H1 (cell line): ENCODE results near the gene HMGN2. TPM values are rescaled to one million over a fixed set of nuclear protein-coding genes. Genes with fewer than 3 reads are reported as not detected.
A peak's percentile ranks its signal among the peaks of the same experiment; 100 is the strongest.

ENCODE experiments used
- BCL11A ChIP-seq, 2 experiments: IDR thresholded peaks; one replicate each; pipeline ENCODE4 v1.6.1; 2011; ENCODE audit warnings: low read depth in 2 of 2, low read length in 2 of 2, mild to moderate bottlenecking in 2 of 2
- CBX5 ChIP-seq: fragments of 300-800, 300-1000 bp; sonication (generic); IDR thresholded peaks from 2 replicates; pipeline ENCODE4 v1.7.1; 2016; ENCODE audit warnings: antibody characterized with exemption, low read length, low read depth
- CBX8 ChIP-seq: fragments of 300-800, 300-1000 bp; sonication (generic); IDR thresholded peaks from 2 replicates; pipeline ENCODE4 v1.7.1; 2016; ENCODE audit warnings: low read depth, low read length, borderline replicate concordance
- CEBPB ChIP-seq: IDR thresholded peaks from 2 replicates; pipeline ENCODE4 v1.6.1; 2012; ENCODE audit warnings: low read depth, low read length
- CHD2 ChIP-seq: IDR thresholded peaks from 2 replicates; pipeline ENCODE4 v1.6.1; 2012; ENCODE audit warnings: low read length, improper control_type of control experiment
- CTBP2 ChIP-seq: IDR thresholded peaks from 2 replicates; pipeline ENCODE4 v1.7.0; 2011; ENCODE audit warnings: borderline replicate concordance, mild to moderate bottlenecking, moderate library complexity, mixed read lengths, low read length; ENCODE audit not compliant: insufficient read depth, insufficient read length
- EZH2 ChIP-seq: fragments of 200-600 bp; sonication (generic); IDR thresholded peaks from 2 replicates; pipeline ENCODE4 v1.7.1; 2012; ENCODE audit warnings: low read depth, mild to moderate bottlenecking, moderate library complexity, low read length, inconsistent platforms; ENCODE audit not compliant: severe bottlenecking
- GABPA ChIP-seq: IDR thresholded peaks from 2 replicates; pipeline ENCODE4 v1.6.1; 2011; ENCODE audit warnings: mild to moderate bottlenecking, low read length, moderate library complexity, borderline replicate concordance; ENCODE audit not compliant: insufficient read depth
- GTF2F1 ChIP-seq: IDR thresholded peaks from 2 replicates; pipeline ENCODE4 v1.6.1; 2012; ENCODE audit warnings: low read depth, low read length, improper control_type of control experiment, borderline replicate concordance
- HDAC2 ChIP-seq, 2 experiments: fragments of 300-600 bp in 1 of 2; sonication (generic) in 1 of 2; IDR thresholded peaks; 2 replicates each; pipeline ENCODE4 v1.6.1; 2011 to 2012; ENCODE audit warnings: low read depth in 2 of 2, low read length in 2 of 2, mild to moderate bottlenecking in 2 of 2, moderate library complexity in 2 of 2, borderline replicate concordance in 1 of 2, inconsistent platforms in 1 of 2
- HDAC6 ChIP-seq: IDR thresholded peaks from one replicate; pipeline ENCODE4 v1.7.1; 2012; ENCODE audit warnings: low read depth, mild to moderate bottlenecking, inconsistent platforms, low read length, moderate library complexity
- KDM1A ChIP-seq: fragments of 200-600, 300-600 bp; sonication (generic); IDR thresholded peaks from 2 replicates; pipeline ENCODE4 v1.7.1; 2016; ENCODE audit warnings: mild to moderate bottlenecking, low read length, borderline replicate concordance
- KDM4A ChIP-seq: IDR thresholded peaks from one replicate; pipeline ENCODE4 v1.7.1; 2012; ENCODE audit warnings: low read depth, mild to moderate bottlenecking, moderate library complexity, low read length, inconsistent platforms; ENCODE audit not compliant: severe bottlenecking
- MAFK ChIP-seq: IDR thresholded peaks from 2 replicates; pipeline ENCODE4 v1.6.1; 2012; ENCODE audit warnings: low read depth, mild to moderate bottlenecking, improper control_type of control experiment, low read length
- PHF8 ChIP-seq: fragments of 200-600 bp; sonication (generic); conservative IDR thresholded peaks from 2 replicates; pipeline ENCODE4 v1.7.1; 2012; ENCODE audit warnings: low read depth, mild to moderate bottlenecking, inconsistent platforms, low read length, moderate library complexity
- POLR2A ChIP-seq, 2 experiments: IDR thresholded peaks; 1 replicate in 1 of 2; 2 replicates in 1 of 2; pipeline ENCODE4 v1.6.1; 2011; ENCODE audit warnings: low read depth in 2 of 2, low read length in 2 of 2, mild to moderate bottlenecking in 2 of 2; ENCODE audit errors: control extremely low read depth in 1 of 2
- RXRA ChIP-seq: IDR thresholded peaks from 2 replicates; pipeline ENCODE4 v1.6.1; 2011; ENCODE audit warnings: low read depth, mild to moderate bottlenecking, low read length, moderate library complexity; ENCODE audit not compliant: insufficient read depth
- SRF ChIP-seq: IDR thresholded peaks from 2 replicates; pipeline ENCODE4 v1.6.1; 2011; ENCODE audit warnings: mild to moderate bottlenecking, low read depth, low read length, moderate library complexity
- SUZ12 ChIP-seq: fragments of 200-600 bp; sonication (generic); IDR thresholded peaks from 2 replicates; pipeline ENCODE4 v1.6.1; 2012; ENCODE audit warnings: mild to moderate bottlenecking, inconsistent platforms, low read length, moderate library complexity, mixed read lengths
- TCF12 ChIP-seq: IDR thresholded peaks from 2 replicates; pipeline ENCODE4 v1.6.1; 2011; ENCODE audit warnings: low read depth, mild to moderate bottlenecking, low read length
- YY1 ChIP-seq: IDR thresholded peaks from 2 replicates; pipeline ENCODE4 v1.6.1; 2011; ENCODE audit warnings: low read depth, mild to moderate bottlenecking, low read length
- ZNF274 ChIP-seq: IDR thresholded peaks from 2 replicates; pipeline ENCODE4 v1.7.0; 2012; ENCODE audit warnings: low read length, borderline replicate concordance; ENCODE audit errors: extremely low read depth
- polyA plus RNA-seq, 7 experiments: library from polyadenylated mRNA; depleted of rRNA in 3 of 7; stranded (reverse) in 5 of 7; unstranded in 2 of 7; fragments of >200 nt in 5 of 7; fragments of 200-250 nt in 2 of 7; gene quantifications; 1 replicate in 5 of 7; 2 replicates in 1 of 7; 4 replicates in 1 of 7; pipeline versions ENCODE4 v1.2.1 to v1.2.3, GENCODE V29; 2011 to 2013; ENCODE audit warnings: missing spikeins in 2 of 7, mixed read lengths in 2 of 7
- total RNA-seq: library from RNA; stranded (reverse); fragmentation: NEBNext Ultra II Directional; extraction: Animal tissue kit (Norgen Biotek cat#: 25700); gene quantifications from 2 replicates; pipeline ENCODE4 v1.2.1, GENCODE V29; 2021
- TF ChIP-seq, protein P1 (sequence below): IDR thresholded peaks from 2 replicates; pipeline ENCODE4 v1.6.1; 2011; ENCODE audit warnings: low read depth, mild to moderate bottlenecking, low read length; ENCODE audit not compliant: insufficient read depth
- TF ChIP-seq, protein P2 (sequence below): IDR thresholded peaks from 2 replicates; pipeline ENCODE4 v1.6.1; 2012; ENCODE audit warnings: inconsistent platforms

Gene HMGN2
- total and polyA plus RNA-seq, 2 of the 8 experiments (the other 6 are each of a cell fraction or from before 2014, with no cell fraction given), result 254 to 453 TPM

- TF ChIP-seq YY1, result no peak
- TF ChIP-seq, protein P1, sequence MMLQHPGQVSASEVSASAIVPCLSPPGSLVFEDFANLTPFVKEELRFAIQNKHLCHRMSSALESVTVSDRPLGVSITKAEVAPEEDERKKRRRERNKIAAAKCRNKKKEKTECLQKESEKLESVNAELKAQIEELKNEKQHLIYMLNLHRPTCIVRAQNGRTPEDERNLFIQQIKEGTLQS, result no peak
- no peak for TF ChIP-seq GTF2F1
- TF ChIP-seq, protein P2, sequence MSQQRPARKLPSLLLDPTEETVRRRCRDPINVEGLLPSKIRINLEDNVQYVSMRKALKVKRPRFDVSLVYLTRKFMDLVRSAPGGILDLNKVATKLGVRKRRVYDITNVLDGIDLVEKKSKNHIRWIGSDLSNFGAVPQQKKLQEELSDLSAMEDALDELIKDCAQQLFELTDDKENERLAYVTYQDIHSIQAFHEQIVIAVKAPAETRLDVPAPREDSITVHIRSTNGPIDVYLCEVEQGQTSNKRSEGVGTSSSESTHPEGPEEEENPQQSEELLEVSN, result no peak
- no peak for TF ChIP-seq MAFK
- no peak for TF ChIP-seq KDM4A
- no peak for TF ChIP-seq SUZ12
- 0 out of 4 replicates have a peak, but pooled peaks of 1 of the 2 experiments have one; percentile 45 for TF ChIP-seq HDAC2 (IDR thresholded peaks at IDR 0.05; ENCODE audit: borderline replicate concordance in 1 of 2, low read depth in 2 of 2, low read length in 2 of 2)
- no peak for TF ChIP-seq CEBPB
- no peak for TF ChIP-seq GABPA
- no peak for TF ChIP-seq TCF12
- no peak for TF ChIP-seq PHF8
- no peak for TF ChIP-seq CBX5
- peak in 1 of 2 experiments; percentile 21 for TF ChIP-seq BCL11A (IDR thresholded peaks at IDR 0.05; ENCODE audit: low read depth in 2 of 2, low read length in 2 of 2)
- no peak for TF ChIP-seq CBX8
- TF ChIP-seq RXRA, result no peak
- TF ChIP-seq POLR2A (IDR thresholded peaks at IDR 0.05; ENCODE audit: control extremely low read depth in 1 of 2, low read depth in 2 of 2, low read length in 2 of 2), result no peak
- TF ChIP-seq CHD2, result no peak
- no peak for TF ChIP-seq KDM1A
- TF ChIP-seq HDAC6, result no peak
- no peak for TF ChIP-seq CTBP2
- no peak for TF ChIP-seq EZH2
- TF ChIP-seq ZNF274, result no peak
- no peak for TF ChIP-seq SRF
Observed at GRCh38 chr1:26429721-26430120, 42.5 kb upstream of the HMGN2 start (continued).
